ENCODE results near the gene PRAMEF17.
"Not testable (repeated sequence)": the region's sequence is repeated elsewhere in the genome, so short reads cannot be mapped to it uniquely, and the experiment has no call there.

- not testable (repeated sequence) for TF ChIP-seq CTCF (IDR thresholded peaks at IDR 0.05 in 2 of 3, conservative IDR thresholded peaks at IDR 0.05 in 1 of 3; ENCODE audit: insufficient read depth in 2 of 3, low read depth in 1 of 3, low read length in 3 of 3); SETDB1 (IDR thresholded peaks at IDR 0.05; ENCODE audit: low read length); ZNF586 (CRISPR knock-in tag; conservative IDR thresholded peaks at IDR 0.05); PATZ1 (CRISPR knock-in tag; IDR thresholded peaks at IDR 0.05; ENCODE audit: borderline replicate concordance); BMI1 (IDR thresholded peaks at IDR 0.05; ENCODE audit: low read length); MAFK (IDR thresholded peaks at IDR 0.05; ENCODE audit: low read length); JUND (IDR thresholded peaks at IDR 0.05; ENCODE audit: borderline replicate concordance, low read depth, low read length); JUND (tag; IDR thresholded peaks at IDR 0.05; ENCODE audit: borderline replicate concordance, low read depth, low read length); ZNF217 (CRISPR knock-in tag; IDR thresholded peaks at IDR 0.05); SMAD2 (IDR thresholded peaks at IDR 0.05; ENCODE audit: low read depth, low read length)
These were observed 46.9 kb upstream of the PRAMEF17 start for GRCh38 chr1:13342496-13342895.

Measured in K562 (cell line).